Activated gamma-delta T cell treated with anti-CD3 and anti-CD28 coated beads, Interleukin-2, amount 50 U/mL, for 16 hours (primary cell): ENCODE data around the gene PAX1.

Experiments used
- DNase-seq: peaks from one replicate; pipeline ENCODE4 v3.0.0-alpha.2; 2020; ENCODE audit warnings: low read depth

Gene PAX1

GRCh38 chr20:21739682-21740081, 34.2 kb downstream of the PAX1 start:
- DNase-seq: no peak

- no peak for DNase-seq
These were observed 35.8 kb downstream of the PAX1 start for GRCh38 chr20:21741266-21741665.

GRCh38 chr20:21762646-21763045, 57.2 kb downstream of the PAX1 start:
- no peak for DNase-seq

GRCh38 chr20:21767200-21767738, 61.8 kb downstream of the PAX1 start:
- DNase-seq: no peak

GRCh38 chr20:21767739-21768223, 62.3 kb downstream of the PAX1 start:
- DNase-seq: no peak
